DMS153 treated with DMSO at 0.1 percent for 48 hours (cell line): ENCODE results near the gene NR4A3.
"Not testable (repeated sequence)": the region's sequence is repeated elsewhere in the genome, so short reads cannot be mapped to it uniquely, and the experiment has no call there.

Experiments used
- DNase-seq: peaks from one replicate; lab custom pipeline; 2025; ENCODE audit not compliant: unreplicated experiment; lab: John Stamatoyannopoulos, UW

Gene NR4A3

GRCh38 chr9:99832558-99832864 lies 10.8 kb downstream of the NR4A3 start:
- DNase-seq, result no peak

GRCh38 chr9:99833735-99834134 lies 12.1 kb downstream of the NR4A3 start:
- no peak for DNase-seq

GRCh38 chr9:99834474-99834873 lies 12.8 kb downstream of the NR4A3 start:
- DNase-seq, result no peak

GRCh38 chr9:99835142-99835541 lies 13.5 kb downstream of the NR4A3 start:
- no peak for DNase-seq

GRCh38 chr9:99835581-99835980 lies 13.9 kb downstream of the NR4A3 start:
- no peak for DNase-seq

- no peak for DNase-seq
Measured at GRCh38 chr9:99840072-99840471, 18.4 kb downstream of the NR4A3 start.

GRCh38 chr9:99845063-99845462 lies 23.4 kb downstream of the NR4A3 start:
- DNase-seq, result no peak

- DNase-seq, result no peak
Measured at GRCh38 chr9:99848447-99848846, 26.8 kb downstream of the NR4A3 start.

- no peak for DNase-seq
Measured at GRCh38 chr9:99850736-99851499, 29.2 kb downstream of the NR4A3 start.

- no peak for DNase-seq
Measured at GRCh38 chr9:99851500-99851822, 29.8 kb downstream of the NR4A3 start.

GRCh38 chr9:99852617-99853016 lies 30.9 kb downstream of the NR4A3 start:
- DNase-seq, result no peak

GRCh38 chr9:99855467-99856176 lies 33.9 kb downstream of the NR4A3 start:
- no peak for DNase-seq

- not testable (repeated sequence) for DNase-seq
Measured at GRCh38 chr9:99857576-99857975, 35.9 kb downstream of the NR4A3 start.

GRCh38 chr9:99858087-99858486 lies 36.4 kb downstream of the NR4A3 start:
- no peak for DNase-seq

GRCh38 chr9:99859243-99859980 lies 37.7 kb downstream of the NR4A3 start:
- no peak for DNase-seq

GRCh38 chr9:99860266-99860665 lies 38.6 kb downstream of the NR4A3 start:
- DNase-seq, result no peak

GRCh38 chr9:99863955-99864354 lies 42.3 kb downstream of the NR4A3 start:
- DNase-seq, result no peak

- DNase-seq, result no peak
Measured at GRCh38 chr9:99866398-99866797, 44.7 kb downstream of the NR4A3 start.

GRCh38 chr9:99867536-99867935 lies 45.9 kb downstream of the NR4A3 start:
- no peak for DNase-seq

- no peak for DNase-seq
Measured at GRCh38 chr9:99867968-99868367, 46.3 kb downstream of the NR4A3 start.

GRCh38 chr9:99868845-99869244 lies 47.2 kb downstream of the NR4A3 start:
- DNase-seq, result no peak

- DNase-seq, result no peak
Measured at GRCh38 chr9:99870126-99870525, 48.4 kb downstream of the NR4A3 start.
